ENCODE measurements around the gene ZNF277.

The ZNF277 gene

DNA sequence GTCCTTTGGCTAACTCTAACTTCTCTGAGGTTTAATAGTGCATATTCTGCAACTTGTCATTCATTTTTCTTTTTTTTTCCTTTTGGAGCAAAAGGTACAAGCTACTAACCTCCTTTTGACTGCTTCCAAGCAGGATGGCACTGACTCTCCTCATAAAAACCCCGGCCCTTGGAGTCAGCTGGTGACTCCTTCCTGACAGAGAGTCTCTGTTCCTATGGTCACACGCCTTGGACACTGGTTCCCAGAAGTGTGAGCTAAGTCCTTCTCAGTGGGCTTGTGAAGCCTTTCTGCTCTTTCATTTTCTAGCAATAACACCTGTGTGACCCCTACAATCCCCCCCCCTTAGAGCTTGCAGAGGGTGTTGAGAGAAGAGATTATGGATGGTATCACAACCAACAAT is 22.0 kb upstream of the ZNF277 start:
- no peak for DNase-seq (ENCODE audit: low read depth in 2 of 3, low spot score in 2 of 3)

DNA sequence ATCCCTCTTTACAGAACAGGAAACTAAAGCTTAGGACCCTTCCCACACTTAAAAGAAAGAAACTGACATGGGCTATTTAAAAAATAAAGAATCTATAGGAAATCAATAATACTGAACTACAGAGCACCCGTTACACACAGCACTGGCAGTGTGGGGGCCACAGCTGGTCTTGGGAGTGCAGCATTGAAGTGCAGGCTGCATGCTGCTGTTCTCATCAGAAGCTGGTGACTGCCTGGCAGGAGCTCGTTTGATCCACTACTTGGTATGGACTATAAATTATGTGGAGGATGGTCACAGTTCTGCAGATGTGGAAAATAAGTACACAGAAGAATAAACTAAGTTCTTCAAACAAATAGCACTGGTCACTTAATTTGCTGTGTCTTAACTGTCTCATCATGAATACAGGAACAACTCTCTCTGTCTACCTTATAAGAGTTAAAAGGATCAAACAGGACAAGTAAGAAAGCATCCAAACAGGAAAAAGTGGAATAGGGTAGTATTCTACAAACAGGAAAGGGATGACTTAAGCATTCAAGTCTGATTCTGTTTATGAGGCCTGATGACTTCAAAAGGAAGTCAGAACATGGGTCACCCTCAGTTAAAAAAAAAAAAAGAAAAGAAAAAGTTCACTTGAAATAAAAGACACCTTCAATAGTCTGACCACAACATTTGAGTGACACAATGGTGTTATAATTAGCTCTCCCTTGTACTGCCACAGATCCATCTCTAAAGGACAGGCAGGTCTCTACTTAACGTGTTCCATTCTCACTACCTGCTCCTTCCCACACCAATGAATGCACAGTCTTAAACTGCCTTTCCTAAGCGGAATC is 21.3 kb upstream of the ZNF277 start:
- no peak for DNase-seq (ENCODE audit: low read depth in 2 of 3, low spot score in 2 of 3)

DNA sequence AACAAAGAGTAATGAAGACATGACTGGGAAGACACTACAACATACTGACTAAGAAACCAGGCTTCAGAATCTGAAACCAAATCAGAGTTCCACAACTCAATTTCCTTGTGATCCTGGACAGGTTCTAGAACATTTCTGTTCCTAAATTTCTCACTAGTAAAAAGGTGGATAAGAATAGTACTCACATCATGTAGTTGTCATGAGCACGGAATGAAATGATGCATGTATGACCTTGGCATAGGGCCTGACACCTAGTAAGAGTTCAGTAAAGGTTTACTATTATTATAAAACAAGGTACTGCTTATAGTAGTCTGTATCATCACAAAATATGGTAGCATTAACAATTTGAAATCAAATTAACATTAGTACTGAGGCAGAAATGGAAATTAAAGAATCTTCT is 20.2 kb upstream of the ZNF277 start:
- DNase-seq (ENCODE audit: low read depth in 2 of 3, low spot score in 2 of 3) = no peak

GRCh38 chr7:112188257-112188656 is 18.2 kb upstream of the ZNF277 start:
- DNase-seq (ENCODE audit: low read depth in 2 of 3, low spot score in 2 of 3) = no peak

DNA sequence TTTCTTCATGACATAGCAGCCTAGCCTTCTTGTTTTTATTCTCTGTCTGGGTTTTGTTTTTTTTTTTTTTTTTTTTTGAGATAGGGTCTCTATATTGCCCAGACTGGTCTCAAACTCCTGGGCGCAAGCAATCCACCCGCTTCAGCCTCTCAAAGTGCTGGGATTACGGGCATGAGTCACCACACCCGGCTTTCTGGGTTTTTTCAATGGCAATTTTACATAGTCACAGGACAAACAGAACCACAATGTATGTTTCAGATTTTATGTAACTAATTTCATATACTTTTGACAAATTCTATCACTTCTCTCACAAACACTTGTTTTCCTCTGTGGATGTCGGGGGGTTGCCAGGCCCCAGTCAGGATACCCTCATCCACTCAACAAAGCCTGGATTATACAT is 16.8 kb upstream of the ZNF277 start:
- DNase-seq (ENCODE audit: low read depth in 2 of 3, low spot score in 2 of 3) = no peak

GRCh38 chr7:112190120-112190519 is 16.4 kb upstream of the ZNF277 start:
- no peak for DNase-seq (ENCODE audit: low read depth in 2 of 3, low spot score in 2 of 3)

DNA sequence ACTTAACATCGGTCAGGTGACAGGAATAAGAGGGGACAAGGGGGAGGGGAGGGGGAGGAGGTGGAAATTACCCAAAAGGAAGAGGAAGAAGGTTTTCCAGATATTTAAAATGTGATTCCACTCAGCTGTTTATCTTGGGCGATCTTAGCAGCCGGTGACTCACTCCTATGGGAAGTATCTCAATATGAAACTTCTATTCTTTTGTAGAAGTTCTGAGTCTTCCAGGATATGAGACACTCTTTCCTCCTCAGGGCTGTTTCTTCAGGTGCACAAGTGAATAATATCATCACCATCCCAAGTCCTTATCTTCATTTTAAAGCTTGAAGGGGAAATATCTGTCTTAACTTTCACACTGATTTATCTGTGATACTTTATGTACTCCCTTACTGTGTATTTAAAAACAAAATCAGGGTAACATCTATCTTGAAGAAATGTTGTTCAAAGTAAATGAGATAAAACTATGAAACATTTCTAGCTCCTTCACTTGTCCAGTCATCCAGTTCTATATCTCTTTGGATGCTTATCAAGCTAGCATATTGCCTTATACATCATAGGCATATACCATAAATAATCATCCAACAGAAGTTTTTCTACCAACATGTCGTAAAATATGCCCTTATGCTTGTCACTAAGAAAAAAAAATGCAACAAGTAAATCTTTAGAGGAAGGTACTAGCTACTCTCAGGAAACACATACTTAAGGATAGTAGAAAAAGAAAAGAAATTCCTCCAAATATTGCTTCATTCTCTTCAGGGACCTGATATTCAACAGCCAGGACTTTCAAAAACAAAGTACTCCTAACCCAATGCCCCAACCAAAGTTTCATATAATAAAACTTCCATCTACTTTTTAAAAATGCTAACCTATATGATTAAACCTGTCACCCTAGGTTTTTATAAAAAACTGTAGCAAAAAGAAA is 14.0 kb upstream of the ZNF277 start:
- DNase-seq (ENCODE audit: low read depth in 2 of 3, low spot score in 2 of 3) = no peak

GRCh38 chr7:112193915-112194502 is 12.5 kb upstream of the ZNF277 start:
- no peak for DNase-seq (ENCODE audit: low read depth in 2 of 3, low spot score in 2 of 3)

- DNase-seq (ENCODE audit: low read depth in 2 of 3, low spot score in 2 of 3) = no peak
Measured at GRCh38 chr7:112195717-112196116, 10.8 kb upstream of the ZNF277 start.

DNA sequence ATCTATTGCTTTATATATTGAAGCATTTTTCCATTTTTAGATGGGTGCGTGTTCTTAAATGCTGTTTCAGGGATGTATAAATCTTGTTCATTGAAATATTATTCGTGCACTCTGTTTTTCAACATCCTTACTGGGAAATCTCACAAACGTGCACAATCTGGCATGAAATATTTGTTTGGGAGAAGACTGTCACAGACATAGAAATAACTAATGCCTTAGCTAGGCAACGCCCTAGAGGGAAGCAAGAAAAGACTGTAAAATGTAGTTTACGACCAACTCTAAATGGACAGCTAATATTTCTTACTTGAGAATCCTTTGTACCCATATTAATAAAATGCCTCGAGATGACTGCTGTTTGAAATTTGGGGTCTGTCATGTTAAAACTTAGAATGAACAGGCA is 9.2 kb upstream of the ZNF277 start:
- no peak for DNase-seq (ENCODE audit: low read depth in 2 of 3, low spot score in 2 of 3)

GRCh38 chr7:112199035-112199655 is 7.3 kb upstream of the ZNF277 start:
- no peak for DNase-seq (ENCODE audit: low read depth in 2 of 3, low spot score in 2 of 3)

- no peak for DNase-seq (ENCODE audit: low read depth in 2 of 3, low spot score in 2 of 3)
Measured at GRCh38 chr7:112199672-112200071, 6.8 kb upstream of the ZNF277 start.

- no peak for DNase-seq (ENCODE audit: low read depth in 2 of 3, low spot score in 2 of 3)
Measured at GRCh38 chr7:112201411-112201810, 5.1 kb upstream of the ZNF277 start.

DNA sequence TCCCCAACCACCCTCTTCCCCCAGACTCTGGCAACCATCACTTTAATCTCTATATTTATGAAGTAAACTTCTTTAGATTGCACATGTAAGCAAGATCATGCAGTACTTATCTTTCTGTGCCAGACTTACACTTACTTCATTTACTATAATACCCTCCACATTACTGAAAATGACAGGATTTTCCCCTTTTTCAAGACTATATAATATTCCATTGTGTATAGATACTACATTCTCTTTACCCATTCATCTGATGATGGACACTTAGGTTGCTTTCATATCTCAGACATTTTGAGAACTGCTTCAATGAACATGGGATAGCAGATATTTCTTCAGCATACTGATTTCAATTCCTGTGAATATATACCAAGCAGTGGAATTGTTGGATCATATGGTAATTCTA is 4.7 kb upstream of the ZNF277 start:
- DNase-seq (ENCODE audit: low read depth in 2 of 3, low spot score in 2 of 3) = no peak

- no peak for DNase-seq (ENCODE audit: low read depth in 2 of 3, low spot score in 2 of 3)
Measured at GRCh38 chr7:112202816-112203215, 3.7 kb upstream of the ZNF277 start.

- no peak for DNase-seq (ENCODE audit: low read depth in 2 of 3, low spot score in 2 of 3)
Measured at GRCh38 chr7:112203365-112203739, 3.1 kb upstream of the ZNF277 start.

- DNase-seq (ENCODE audit: low read depth in 2 of 3, low spot score in 2 of 3) = no peak
Measured at GRCh38 chr7:112204499-112205342, 1.8 kb upstream of the ZNF277 start.

DNA sequence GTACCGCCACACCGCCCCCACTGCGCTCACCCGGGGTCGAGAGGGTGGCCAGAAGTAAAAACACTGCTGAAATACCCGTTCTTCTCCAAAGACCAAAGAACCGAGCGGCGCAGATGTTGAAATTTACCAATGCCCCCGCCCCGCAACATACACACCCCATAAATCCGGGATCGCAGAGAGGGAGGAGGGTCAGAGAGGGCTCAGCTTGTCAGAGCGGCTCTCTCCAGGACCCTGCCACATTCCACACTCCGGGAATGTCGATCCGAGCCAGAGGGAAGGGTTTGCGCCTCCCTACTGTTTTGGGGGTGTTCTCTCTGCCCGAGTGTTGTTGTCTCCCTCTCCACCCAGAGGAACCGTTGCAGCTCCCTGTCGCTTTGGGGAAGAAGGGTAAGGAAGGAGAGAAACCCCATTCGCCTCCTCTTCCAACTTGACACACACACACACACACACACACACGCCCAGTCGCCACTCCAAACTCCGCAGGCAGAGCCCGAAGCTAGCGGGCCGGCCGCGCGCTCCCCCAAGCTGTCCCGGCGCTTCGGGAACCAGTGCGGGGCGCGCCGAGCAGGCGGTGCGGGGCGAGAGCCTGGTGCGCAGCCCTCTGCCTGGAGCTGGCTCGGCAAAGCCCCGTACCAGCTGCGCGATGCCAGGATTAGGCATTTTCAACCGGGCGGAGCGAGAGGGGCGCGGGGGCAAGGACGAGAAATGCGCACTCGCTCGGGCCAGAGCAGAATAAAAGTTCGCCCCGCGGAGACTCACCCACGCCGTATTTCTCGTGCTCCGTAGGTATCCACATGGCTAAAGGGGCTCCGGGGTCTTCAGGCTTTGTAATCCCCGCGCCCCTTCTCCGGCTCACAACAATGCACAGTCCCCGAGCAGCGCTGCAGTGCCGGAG is 905 bp upstream of the ZNF277 start:
- DNase-seq (ENCODE audit: low read depth in 2 of 3, low spot score in 2 of 3) = peak in 2 of 3 experiments; percentile 7 to 14

- no peak for DNase-seq (ENCODE audit: low read depth in 2 of 3, low spot score in 2 of 3)
Measured at GRCh38 chr7:112206991-112207592, 597 bp downstream of the ZNF277 start.
